ENCODE data around the gene FBRSL1.

FBRSL1 gene

GRCh38 chr12:132537836-132538662 lies 48.1 kb downstream of the FBRSL1 start:
- in situ Hi-C loops (cut with MboI; ENCODE audit: low sequenced_read_pairs) = no loop called here

DNA sequence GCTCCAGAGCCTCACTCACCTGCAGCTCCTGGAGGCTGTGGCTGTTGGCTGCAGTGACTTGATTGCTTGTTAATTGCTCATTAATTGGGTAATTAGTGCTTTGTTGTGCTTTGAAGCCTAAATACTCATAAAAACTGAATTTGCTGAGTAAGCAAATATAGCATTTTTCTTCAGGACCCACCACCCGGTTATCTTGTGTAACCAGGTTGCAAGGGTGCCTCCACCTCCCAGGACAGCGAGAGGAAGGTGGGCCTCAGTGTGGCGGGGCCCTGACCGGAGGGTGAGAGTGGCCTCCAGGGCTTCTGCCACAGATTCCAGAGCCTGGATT lies 48.7 kb downstream of the FBRSL1 start:
- in situ Hi-C loops (cut with MboI; ENCODE audit: low sequenced_read_pairs) = no loop called here

- in situ Hi-C loops (cut with MboI; ENCODE audit: low sequenced_read_pairs) = no loop called here
These were observed 49.2 kb downstream of the FBRSL1 start for GRCh38 chr12:132539016-132539773.

GRCh38 chr12:132540436-132540835 lies 50.5 kb downstream of the FBRSL1 start:
- in situ Hi-C loops (cut with MboI; ENCODE audit: low sequenced_read_pairs) = no loop called here

- in situ Hi-C loops (cut with MboI; ENCODE audit: low sequenced_read_pairs) = no loop called here
These were observed 51.2 kb downstream of the FBRSL1 start for GRCh38 chr12:132541200-132541599.

DNA sequence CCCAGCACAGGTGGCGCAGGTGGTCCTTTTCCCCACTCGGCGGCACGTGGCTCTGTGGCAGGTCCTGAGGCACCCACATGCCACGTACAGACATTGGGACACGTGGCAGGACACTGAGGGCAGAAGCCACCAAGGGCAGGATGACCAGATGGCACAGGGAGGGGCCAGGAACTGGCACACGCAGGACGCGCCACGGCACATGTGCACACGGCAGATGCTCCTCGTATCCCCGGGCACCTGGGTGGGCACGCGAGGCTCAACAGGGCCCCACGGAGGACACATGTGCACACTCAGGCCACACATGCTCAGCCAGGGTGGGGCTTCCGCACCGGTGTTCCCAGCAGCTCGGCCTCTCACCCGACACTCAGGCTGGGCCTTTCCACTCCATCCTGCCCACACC lies 52.0 kb downstream of the FBRSL1 start:
- in situ Hi-C loops (cut with MboI; ENCODE audit: low sequenced_read_pairs) = no loop called here

DNA sequence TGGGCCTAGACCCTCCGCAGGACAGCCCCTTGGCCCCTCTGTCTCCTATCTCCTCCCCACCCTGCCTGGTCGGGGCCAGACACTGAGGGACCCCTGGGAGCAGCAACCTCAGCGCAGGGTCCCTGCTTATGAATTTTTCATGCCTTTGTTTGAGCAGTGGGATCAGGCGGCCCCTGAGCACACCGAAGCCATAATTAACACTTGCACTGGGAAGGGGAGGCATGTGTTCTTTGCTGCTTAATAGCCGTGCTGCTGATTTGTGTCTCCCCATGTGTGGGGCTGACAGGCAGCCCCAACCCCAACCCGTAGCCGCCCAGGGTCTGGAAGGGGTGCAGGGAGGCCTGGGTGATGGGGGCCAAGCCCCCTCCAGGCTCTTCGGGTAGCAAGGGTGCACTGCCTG lies 52.7 kb downstream of the FBRSL1 start:
- in situ Hi-C loops (cut with MboI; ENCODE audit: low sequenced_read_pairs) = no loop called here

- in situ Hi-C loops (cut with MboI; ENCODE audit: low sequenced_read_pairs) = no loop called here
These were observed 53.5 kb downstream of the FBRSL1 start for GRCh38 chr12:132543298-132544079.

GRCh38 chr12:132544080-132544397 lies 54.1 kb downstream of the FBRSL1 start:
- in situ Hi-C loops (cut with MboI; ENCODE audit: low sequenced_read_pairs) = no loop called here

- in situ Hi-C loops (cut with MboI; ENCODE audit: low sequenced_read_pairs) = no loop called here
These were observed 54.5 kb downstream of the FBRSL1 start for GRCh38 chr12:132544498-132544897.

GRCh38 chr12:132545164-132545953 lies 55.4 kb downstream of the FBRSL1 start:
- in situ Hi-C loops (cut with MboI; ENCODE audit: low sequenced_read_pairs) = no loop called here

GRCh38 chr12:132545955-132546354 lies 56.0 kb downstream of the FBRSL1 start:
- in situ Hi-C loops (cut with MboI; ENCODE audit: low sequenced_read_pairs) = no loop called here

DNA sequence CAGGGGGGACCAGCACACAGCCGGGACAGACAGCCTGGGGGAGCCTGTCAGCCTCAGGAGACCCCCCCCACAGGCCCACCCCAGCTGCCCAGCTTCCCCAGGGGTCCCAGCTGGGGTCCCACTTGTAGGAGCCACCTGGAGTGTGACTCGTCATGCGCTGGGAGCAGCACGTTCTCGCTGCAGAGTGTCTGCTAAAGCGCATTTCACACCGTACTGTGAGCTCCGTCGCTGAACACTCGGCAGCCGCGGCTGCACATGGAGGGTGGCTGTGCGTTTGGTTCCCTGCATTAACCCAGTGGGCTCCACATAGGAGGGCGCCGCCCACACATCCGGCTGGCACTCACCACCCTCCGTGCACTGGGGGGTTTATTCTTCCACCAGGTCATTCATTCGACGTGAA lies 56.7 kb downstream of the FBRSL1 start:
- in situ Hi-C loops (cut with MboI; ENCODE audit: low sequenced_read_pairs) = no loop called here

- in situ Hi-C loops (cut with MboI; ENCODE audit: low sequenced_read_pairs) = no loop called here
These were observed 57.3 kb downstream of the FBRSL1 start for GRCh38 chr12:132547205-132547740.

GRCh38 chr12:132548430-132549058 lies 58.6 kb downstream of the FBRSL1 start:
- in situ Hi-C loops (cut with MboI; ENCODE audit: low sequenced_read_pairs) = no loop called here

DNA sequence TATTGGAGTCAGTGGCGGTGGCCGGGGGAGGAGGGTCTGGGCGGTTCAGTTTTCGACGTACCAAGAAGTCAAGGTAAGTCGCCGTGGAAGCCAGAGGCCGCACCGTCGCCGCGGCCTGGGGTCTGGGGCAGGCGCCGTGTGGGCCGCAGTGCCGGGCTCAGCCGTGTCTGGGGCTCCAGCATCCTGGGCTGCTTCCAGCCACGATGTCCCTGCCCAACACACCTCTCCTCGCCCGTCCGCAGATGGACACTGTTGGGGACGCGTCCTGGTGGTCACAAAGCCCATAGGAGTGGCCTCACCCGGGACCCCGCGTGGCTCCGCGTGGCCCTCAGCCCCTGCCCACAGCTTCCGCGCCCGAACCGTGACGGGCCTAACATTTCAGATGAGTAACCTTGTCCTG lies 59.1 kb downstream of the FBRSL1 start:
- in situ Hi-C loops (cut with MboI; ENCODE audit: low sequenced_read_pairs) = no loop called here

DNA sequence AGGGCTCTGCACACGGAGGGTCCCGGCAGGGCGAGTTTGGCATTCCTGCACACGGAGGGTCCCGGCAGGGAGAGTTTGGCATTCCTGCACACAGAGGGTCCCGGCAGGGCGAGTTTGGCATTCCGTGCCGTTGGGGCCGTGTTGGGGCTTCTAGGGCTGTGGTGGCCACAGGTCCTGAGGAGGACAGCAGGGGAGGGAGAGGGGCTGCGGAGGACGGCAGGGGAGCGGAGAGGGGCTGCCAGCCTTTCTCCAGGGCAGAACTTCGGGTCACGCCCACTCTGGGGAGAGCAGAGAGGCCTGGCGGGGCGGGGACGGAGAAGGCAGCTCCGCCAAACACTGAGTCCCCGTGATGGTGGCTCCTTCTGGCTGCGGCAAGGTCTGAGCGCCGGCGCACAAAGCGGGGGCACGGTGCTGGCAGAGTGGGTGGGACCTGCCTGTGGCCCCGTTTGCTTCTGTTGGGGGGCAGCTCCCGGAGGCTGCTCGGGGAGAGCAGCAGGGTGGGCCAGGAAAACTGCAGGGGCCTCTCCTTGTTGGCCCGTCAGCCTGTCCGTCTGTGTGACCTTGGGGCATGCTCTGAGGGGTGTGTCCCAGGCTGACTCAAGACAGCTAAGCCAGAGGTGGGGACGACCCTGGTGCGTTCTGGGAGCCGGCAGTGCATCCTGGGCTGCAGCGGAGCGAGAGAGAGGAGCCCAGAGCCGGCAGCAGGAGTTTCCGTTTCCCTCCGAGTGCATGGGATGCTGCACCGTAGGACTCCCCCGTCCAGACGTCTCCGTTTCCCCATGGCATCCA lies 60.3 kb downstream of the FBRSL1 start:
- in situ Hi-C loops (cut with MboI; ENCODE audit: low sequenced_read_pairs) = no loop called here

GRCh38 chr12:132550830-132551640 lies 61.1 kb downstream of the FBRSL1 start:
- in situ Hi-C loops (cut with MboI; ENCODE audit: low sequenced_read_pairs) = no loop called here

DNA sequence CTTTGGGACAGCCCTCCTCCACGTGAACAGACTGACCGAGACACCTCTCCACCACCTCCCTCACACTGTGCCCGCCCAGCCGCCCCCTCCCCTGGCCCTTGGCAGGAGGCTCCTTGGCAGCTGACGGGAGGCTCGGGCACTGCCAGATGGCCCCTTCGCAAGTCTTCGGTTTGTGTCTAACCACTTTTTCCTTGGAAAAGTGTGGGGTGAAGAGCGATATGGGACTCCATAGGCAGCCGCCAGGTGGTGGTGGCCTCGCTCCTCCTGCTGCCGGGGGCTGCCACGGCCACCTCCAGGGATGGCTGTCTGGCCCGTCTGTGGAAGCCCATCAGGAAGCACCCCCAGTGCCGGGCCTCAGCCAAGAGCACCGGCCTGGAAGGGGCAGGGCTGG lies 61.7 kb downstream of the FBRSL1 start:
- in situ Hi-C loops (cut with MboI; ENCODE audit: low sequenced_read_pairs) = no loop called here
